Activated naive CD8-positive, alpha-beta T cell treated with anti-CD3 and anti-CD28 coated beads, Interleukin-2, amount 50 U/mL, for 24 hours (primary cell): Measurements from ENCODE around the gene BLVRB.

Source experiments
- ATAC-seq: fragments of 150-1000 bp; cut with Tn5 transposase; one replicate; pipeline ENCODE4 v1.10.0; 2021
- DNase-seq: peaks from one replicate; pipeline ENCODE4 v3.0.0; 2021
- H3K27ac Mint-ChIP-seq: one replicate; pipeline ENCODE4 v1.8.0; 2021; ENCODE audit warnings: mild to moderate bottlenecking, mixed read lengths
- H3K27me3 Mint-ChIP-seq: one replicate; pipeline ENCODE4 v1.8.0; 2021; ENCODE audit warnings: mixed read lengths
- H3K36me3 Mint-ChIP-seq: one replicate; pipeline ENCODE4 v1.8.0; 2021; ENCODE audit warnings: low read depth, mixed read lengths
- H3K4me1 Mint-ChIP-seq: one replicate; pipeline ENCODE4 v1.8.0; 2021; ENCODE audit warnings: mixed read lengths
- H3K4me3 Mint-ChIP-seq: one replicate; pipeline ENCODE4 v1.8.0; 2021; ENCODE audit warnings: mild to moderate bottlenecking, moderate library complexity, mixed read lengths
- H3K9me3 Mint-ChIP-seq: one replicate; pipeline ENCODE4 v1.8.0; 2021; ENCODE audit warnings: mixed read lengths

Gene BLVRB

GRCh38 chr19:40425450-40426287 lies 39.9 kb downstream of the BLVRB start, which contains the start of gene SERTAD1:
Gene SERTAD1, minus strand, starts transcription at chr19:40425992. Its CDS starts 2,446 bp downstream, at chr19:40423546.
- Mint-ChIP-seq H3K36me3 (peaks cover 14% of the 10 kb centered on the region), H3K4me3 (peak within 1 kb of the TSS; percentile 96), H3K4me1 (peaks cover 28% of the 10 kb centered on the region), H3K27ac (peak within 1 kb of the TSS; percentile 95), H3K9me3 (no peaks in the 10 kb centered on the region), H3K27me3 (peaks cover 2% of the 10 kb centered on the region)
- peak; percentile 100 for DNase-seq
- ATAC-seq, result peak; percentile 90

DNA sequence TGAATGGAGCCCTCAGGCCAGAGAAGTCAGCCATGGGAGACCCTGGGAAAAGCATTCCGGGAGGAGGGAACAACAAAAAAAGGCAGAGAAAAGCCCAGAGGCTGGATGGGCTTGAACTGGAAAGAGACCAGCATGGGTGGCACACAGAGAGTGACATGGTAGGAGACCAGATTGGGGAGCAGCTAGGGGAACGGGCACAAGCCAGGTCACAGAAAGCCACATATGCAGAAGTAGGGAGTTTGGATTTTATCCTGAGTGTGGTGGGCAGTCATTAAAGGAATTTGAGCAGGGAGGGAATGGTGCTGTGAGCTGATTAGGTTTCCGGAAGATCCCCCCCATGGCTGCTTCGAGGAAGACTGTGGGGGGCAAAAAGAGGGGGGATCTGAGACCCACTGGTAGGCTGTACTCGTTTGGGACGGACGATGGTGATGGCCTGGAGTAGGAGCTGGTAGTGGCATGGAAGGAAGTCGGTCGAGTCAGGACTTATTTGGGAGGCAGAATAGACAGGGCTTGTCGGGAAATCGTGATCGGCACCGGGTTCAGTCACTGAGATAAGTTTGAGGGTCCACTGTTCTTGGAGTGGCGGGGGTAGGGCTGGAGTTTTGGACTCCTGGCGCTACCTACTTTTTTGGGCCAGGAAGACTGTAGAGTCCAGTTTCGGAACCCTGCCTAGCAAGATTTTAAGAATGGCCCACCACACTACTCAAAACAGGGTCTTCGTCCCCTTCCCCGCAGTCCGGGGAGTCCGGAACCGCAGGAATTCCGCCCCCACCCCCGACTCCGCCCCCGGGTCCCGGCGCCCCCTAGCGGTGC lies 40.7 kb downstream of the BLVRB start:
- Mint-ChIP-seq H3K4me3 (peak overlapping the region; percentile 96), H3K27me3 (peaks cover 2% of the 10 kb centered on the region), H3K4me1 (peaks cover 30% of the 10 kb centered on the region), H3K36me3 (peaks cover 14% of the 10 kb centered on the region), H3K27ac (peak overlapping the region; percentile 95), H3K9me3 (no peaks in the 10 kb centered on the region)
- DNase-seq (no peak), ATAC-seq (no peak)

GRCh38 chr19:40423938-40424337 lies 41.6 kb downstream of the BLVRB start:
- H3K27ac Mint-ChIP-seq, result peak overlapping the region; percentile 95
- peaks cover 14% of the 10 kb centered on the region for H3K36me3 Mint-ChIP-seq
- no peak for DNase-seq
- H3K4me1 Mint-ChIP-seq, result peaks cover 30% of the 10 kb centered on the region
- H3K9me3 Mint-ChIP-seq, result no peaks in the 10 kb centered on the region
- peaks cover 2% of the 10 kb centered on the region for H3K27me3 Mint-ChIP-seq
- peak overlapping the region; percentile 96 for H3K4me3 Mint-ChIP-seq
- no peak for ATAC-seq

- H3K27me3 Mint-ChIP-seq, result peaks cover 2% of the 10 kb centered on the region
- peaks cover 14% of the 10 kb centered on the region for H3K36me3 Mint-ChIP-seq
- H3K9me3 Mint-ChIP-seq, result no peaks in the 10 kb centered on the region
- H3K4me3 Mint-ChIP-seq, result peak overlapping the region; percentile 80
- DNase-seq (no peak), ATAC-seq (no peak)
- peaks cover 30% of the 10 kb centered on the region for H3K4me1 Mint-ChIP-seq
- peak overlapping the region; percentile 31 for H3K27ac Mint-ChIP-seq
Observed at GRCh38 chr19:40422748-40423566, 42.6 kb downstream of the BLVRB start.

GRCh38 chr19:40421993-40422747 lies 43.4 kb downstream of the BLVRB start:
- Mint-ChIP-seq H3K4me3 (peak overlapping the region; percentile 80), H3K27me3 (peaks cover 2% of the 10 kb centered on the region), H3K27ac (peak overlapping the region; percentile 73), H3K4me1 (peaks cover 32% of the 10 kb centered on the region), H3K36me3 (peaks cover 14% of the 10 kb centered on the region), H3K9me3 (no peaks in the 10 kb centered on the region)
- no peak for DNase-seq
- ATAC-seq, result no peak

GRCh38 chr19:40420766-40421765 lies 44.5 kb downstream of the BLVRB start:
- DNase-seq (peak; percentile 82), ATAC-seq (peak; percentile 54)
- Mint-ChIP-seq H3K9me3 (no peaks in the 10 kb centered on the region), H3K36me3 (peaks cover 14% of the 10 kb centered on the region), H3K27ac (peak overlapping the region; percentile 87), H3K27me3 (peaks cover 2% of the 10 kb centered on the region), H3K4me1 (peaks cover 33% of the 10 kb centered on the region), H3K4me3 (peak overlapping the region; percentile 80)

DNA sequence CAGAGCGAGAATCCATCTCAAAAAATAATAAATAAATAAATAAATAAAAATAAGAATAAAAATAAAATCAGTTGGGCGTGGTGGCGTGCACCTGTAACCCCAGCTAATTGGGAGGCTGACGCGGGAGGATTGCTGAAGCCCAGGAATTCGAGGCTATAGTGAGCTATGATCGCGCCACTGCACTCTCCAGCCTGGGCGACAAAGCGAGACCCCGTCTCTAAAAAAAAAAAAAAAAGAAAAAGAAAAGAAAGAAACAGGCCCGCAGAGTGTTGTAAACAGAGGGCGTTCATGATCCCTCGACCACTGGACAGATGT lies 45.1 kb downstream of the BLVRB start:
- peak overlapping the region; percentile 80 for H3K4me3 Mint-ChIP-seq
- peak overlapping the region; percentile 87 for H3K27ac Mint-ChIP-seq
- peaks cover 11% of the 10 kb centered on the region for H3K36me3 Mint-ChIP-seq
- DNase-seq (no peak), ATAC-seq (no peak)
- no peaks in the 10 kb centered on the region for H3K27me3 Mint-ChIP-seq
- no peaks in the 10 kb centered on the region for H3K9me3 Mint-ChIP-seq
- peaks cover 31% of the 10 kb centered on the region for H3K4me1 Mint-ChIP-seq

- H3K27ac Mint-ChIP-seq, result no peak overlapping the region
- H3K4me3 Mint-ChIP-seq, result peak overlapping the region; percentile 27
- no peaks in the 10 kb centered on the region for H3K27me3 Mint-ChIP-seq
- peaks cover 8% of the 10 kb centered on the region for H3K36me3 Mint-ChIP-seq
- ATAC-seq, result no peak
- H3K9me3 Mint-ChIP-seq, result no peaks in the 10 kb centered on the region
- H3K4me1 Mint-ChIP-seq, result peaks cover 31% of the 10 kb centered on the region
- no peak for DNase-seq
Observed at GRCh38 chr19:40419780-40420179, 45.8 kb downstream of the BLVRB start.

- no peak for DNase-seq
- no peak for ATAC-seq
- Mint-ChIP-seq H3K9me3 (no peaks in the 10 kb centered on the region), H3K4me1 (peaks cover 26% of the 10 kb centered on the region), H3K4me3 (no peak overlapping the region), H3K27ac (no peak overlapping the region), H3K27me3 (no peaks in the 10 kb centered on the region), H3K36me3 (peaks cover 4% of the 10 kb centered on the region)
Observed at GRCh38 chr19:40419066-40419612, 46.4 kb downstream of the BLVRB start.

DNA sequence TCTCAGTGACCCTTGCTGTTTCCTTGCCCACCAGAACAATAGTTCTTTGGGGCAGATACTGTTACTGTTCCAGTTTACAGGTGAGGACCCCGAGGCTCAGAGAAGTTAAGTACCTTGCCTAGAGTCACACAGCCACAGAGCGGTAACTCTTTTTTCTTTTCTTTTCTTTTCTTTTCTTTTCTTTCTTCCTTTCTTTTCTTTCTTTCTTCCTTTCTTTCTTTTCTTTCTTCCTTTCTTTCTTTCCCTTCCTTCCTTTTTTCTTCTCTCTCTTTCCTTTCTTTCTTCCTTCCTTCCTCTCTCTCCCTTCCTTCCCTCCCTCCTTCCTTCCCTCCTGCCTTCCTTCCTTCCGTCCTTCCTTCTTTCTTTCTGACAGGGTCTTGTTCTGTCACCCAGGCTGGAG lies 47.5 kb downstream of the BLVRB start:
- no peak overlapping the region for H3K27ac Mint-ChIP-seq
- H3K4me3 Mint-ChIP-seq, result no peak overlapping the region

GRCh38 chr19:40417643-40417981 lies 47.9 kb downstream of the BLVRB start:
- H3K4me1 Mint-ChIP-seq, result peaks cover 27% of the 10 kb centered on the region
- no peak overlapping the region for H3K4me3 Mint-ChIP-seq
- peaks cover 4% of the 10 kb centered on the region for H3K36me3 Mint-ChIP-seq
- ATAC-seq, result no peak
- no peak overlapping the region for H3K27ac Mint-ChIP-seq
- DNase-seq, result no peak
- H3K9me3 Mint-ChIP-seq, result no peaks in the 10 kb centered on the region
- peaks cover 2% of the 10 kb centered on the region for H3K27me3 Mint-ChIP-seq

More for the DNA sequence above, 47.5 kb downstream of the BLVRB start:
- H3K27me3 Mint-ChIP-seq, result peaks cover 2% of the 10 kb centered on the region
- ATAC-seq (no peak), DNase-seq (no peak)
- H3K4me1 Mint-ChIP-seq, result peaks cover 27% of the 10 kb centered on the region
- peaks cover 4% of the 10 kb centered on the region for H3K36me3 Mint-ChIP-seq
- H3K9me3 Mint-ChIP-seq, result no peaks in the 10 kb centered on the region

DNA sequence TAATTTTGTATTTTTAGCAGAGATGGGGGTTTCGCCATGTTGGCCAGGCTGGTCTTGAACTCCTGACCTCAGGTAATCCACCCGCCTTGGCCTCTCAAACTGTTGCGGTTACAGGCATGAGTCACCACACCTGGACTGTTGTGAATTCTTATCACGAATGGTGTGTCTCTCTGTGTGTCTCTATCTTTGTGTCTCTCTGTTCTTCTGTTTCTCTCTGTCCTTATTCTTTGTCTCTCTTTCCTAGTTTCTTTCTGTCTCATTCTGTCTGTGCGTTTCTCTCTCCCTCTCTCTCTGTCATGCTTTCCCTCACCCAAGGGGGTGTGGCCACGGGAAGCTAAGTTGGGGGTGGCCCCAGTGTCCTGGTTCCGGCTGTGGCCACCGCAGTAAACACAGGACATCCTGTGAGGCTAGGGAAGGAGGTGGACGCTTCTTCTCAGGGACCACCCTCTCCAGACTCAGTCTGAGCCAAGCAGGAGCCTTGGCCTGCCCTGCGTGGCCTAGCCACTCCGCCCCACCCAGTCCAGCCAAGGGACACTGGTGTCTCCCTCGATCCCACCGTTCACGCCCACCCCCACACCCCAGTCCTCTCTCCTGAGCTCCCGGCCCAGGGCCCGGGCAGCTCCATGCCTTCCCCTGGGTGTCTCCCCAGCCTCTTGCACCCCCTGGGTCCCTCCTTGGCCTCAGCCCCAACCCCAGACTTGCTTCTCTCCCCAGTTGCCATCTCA lies 48.5 kb downstream of the BLVRB start:
- Mint-ChIP-seq H3K9me3 (no peaks in the 10 kb centered on the region), H3K36me3 (no peaks in the 10 kb centered on the region), H3K4me1 (peaks cover 22% of the 10 kb centered on the region), H3K27ac (no peak overlapping the region), H3K4me3 (no peak overlapping the region), H3K27me3 (peaks cover 2% of the 10 kb centered on the region)
- ATAC-seq (no peak), DNase-seq (no peak)
